SK-N-MC (cell line): ENCODE data around the gene UMOD.

Source experiments
- EZH2 ChIP-seq: fragments of 200-600 bp; sonication (generic); IDR thresholded peaks from one replicate; pipeline ENCODE4 v1.6.1; 2017; ENCODE audit warnings: antibody characterized with exemption
- POLR2AphosphoS5 ChIP-seq: IDR thresholded peaks from 2 replicates; pipeline ENCODE4 v1.6.1; 2012; ENCODE audit warnings: mild to moderate bottlenecking, low read depth, low read length, borderline replicate concordance

- no peak for TF ChIP-seq EZH2
- TF ChIP-seq POLR2AphosphoS5 = no peak
Measured at GRCh38 chr16:20323591-20324117, 28.9 kb downstream of the UMOD start.
